Stimulated activated memory B cell treated with anti-CD40 and anti-IgM and Interleukin-4, amounts not matched to agents 10 μg/mL and 1 μg/mL and 100 μg/mL, for 72 hours (primary cell): ENCODE results near the gene CNTNAP2.

Experiments
- ATAC-seq: fragments of 150-1000 bp; cut with Tn5 transposase; 2 replicates; pipeline ENCODE4 v1.10.0; 2021
- H3K27ac Mint-ChIP-seq: one replicate; pipeline ENCODE4 v1.8.0; 2022; ENCODE audit warnings: mild to moderate bottlenecking, mixed read lengths
- H3K27me3 Mint-ChIP-seq: one replicate; pipeline ENCODE4 v1.8.0; 2022; ENCODE audit warnings: mixed read lengths
- H3K36me3 Mint-ChIP-seq: one replicate; pipeline ENCODE4 v1.8.0; 2022; ENCODE audit warnings: mixed read lengths
- H3K4me1 Mint-ChIP-seq: one replicate; pipeline ENCODE4 v1.8.0; 2022; ENCODE audit warnings: mixed read lengths
- H3K4me3 Mint-ChIP-seq: one replicate; pipeline ENCODE4 v1.8.0; 2022; ENCODE audit warnings: mild to moderate bottlenecking, moderate library complexity, mixed read lengths
- H3K9me3 Mint-ChIP-seq: one replicate; pipeline ENCODE4 v1.8.0; 2022; ENCODE audit warnings: mixed read lengths

Gene CNTNAP2

DNA sequence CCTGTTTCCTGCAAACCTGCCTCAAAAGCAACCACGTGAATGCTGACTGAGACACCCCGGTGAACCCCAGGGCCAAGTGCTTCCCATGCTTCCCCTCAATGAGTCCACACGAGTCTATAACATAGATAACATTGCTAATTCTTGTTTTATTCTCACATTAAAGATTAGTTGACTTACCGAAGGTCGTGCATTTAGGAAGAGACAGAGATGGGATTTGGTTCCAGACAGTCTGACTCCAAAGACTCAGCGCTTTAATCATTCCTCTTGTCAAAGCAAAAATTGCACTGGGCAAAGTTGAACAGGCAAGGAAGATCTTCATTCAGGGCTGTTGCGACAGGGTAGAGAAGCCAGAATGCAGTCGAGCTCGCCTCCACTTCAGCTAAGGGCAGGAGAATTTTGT lies 2038.4 kb downstream of the CNTNAP2 start:
- Mint-ChIP-seq H3K27ac (no peak overlapping the region), H3K36me3 (no peaks in the 10 kb centered on the region), H3K4me3 (no peak overlapping the region), H3K9me3 (no peaks in the 10 kb centered on the region), H3K4me1 (no peaks in the 10 kb centered on the region), H3K27me3 (no peaks in the 10 kb centered on the region)
- ATAC-seq = no peak

DNA sequence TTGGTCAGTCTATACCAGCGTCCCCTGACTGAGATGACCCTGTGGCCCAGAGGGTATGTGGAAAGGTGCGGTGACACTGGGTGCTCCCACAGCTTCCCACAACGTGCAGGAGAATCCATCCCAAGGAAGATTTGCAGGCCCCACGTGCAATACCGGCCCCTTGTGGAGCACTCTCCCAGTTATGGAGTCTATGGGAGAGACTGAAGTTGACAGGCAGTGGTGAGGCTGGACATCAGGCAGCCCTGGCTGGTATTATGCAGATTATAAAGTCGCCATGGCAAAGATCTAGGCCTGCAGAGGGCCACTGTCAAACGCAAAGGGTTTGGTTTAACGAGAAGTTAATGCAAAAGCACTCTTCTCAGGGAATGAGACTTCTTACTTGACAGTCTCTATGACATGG lies 2039.2 kb downstream of the CNTNAP2 start:
- no peaks in the 10 kb centered on the region for H3K9me3 Mint-ChIP-seq
- no peak for ATAC-seq
- H3K36me3 Mint-ChIP-seq = no peaks in the 10 kb centered on the region
- no peak overlapping the region for H3K27ac Mint-ChIP-seq
- H3K27me3 Mint-ChIP-seq = no peaks in the 10 kb centered on the region
- H3K4me3 Mint-ChIP-seq = no peak overlapping the region
- no peaks in the 10 kb centered on the region for H3K4me1 Mint-ChIP-seq

DNA sequence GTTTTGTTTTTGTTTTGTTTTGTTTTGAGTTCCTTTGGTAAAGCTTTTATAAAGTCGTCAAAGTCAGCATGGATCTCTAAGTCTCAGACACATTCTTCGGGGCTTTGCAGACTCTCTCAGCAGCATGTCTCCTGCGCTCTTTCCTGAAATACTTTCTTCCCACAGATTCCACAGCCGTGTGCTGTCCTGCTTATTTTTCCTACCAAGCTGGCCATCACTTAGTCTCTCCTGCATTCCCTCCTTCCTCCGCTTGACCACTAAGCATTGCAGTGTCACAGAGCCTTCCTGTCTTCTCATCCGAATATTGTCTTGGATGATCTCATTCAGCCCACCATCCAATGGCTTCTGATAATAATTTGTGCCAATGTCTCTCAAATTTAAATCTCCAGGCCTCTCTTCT lies 2039.6 kb downstream of the CNTNAP2 start:
- H3K36me3 Mint-ChIP-seq = no peaks in the 10 kb centered on the region
- H3K27me3 Mint-ChIP-seq = no peaks in the 10 kb centered on the region
- H3K27ac Mint-ChIP-seq = no peak overlapping the region
- no peaks in the 10 kb centered on the region for H3K9me3 Mint-ChIP-seq
- H3K4me1 Mint-ChIP-seq = no peaks in the 10 kb centered on the region
- H3K4me3 Mint-ChIP-seq = no peak overlapping the region
- ATAC-seq = no peak

DNA sequence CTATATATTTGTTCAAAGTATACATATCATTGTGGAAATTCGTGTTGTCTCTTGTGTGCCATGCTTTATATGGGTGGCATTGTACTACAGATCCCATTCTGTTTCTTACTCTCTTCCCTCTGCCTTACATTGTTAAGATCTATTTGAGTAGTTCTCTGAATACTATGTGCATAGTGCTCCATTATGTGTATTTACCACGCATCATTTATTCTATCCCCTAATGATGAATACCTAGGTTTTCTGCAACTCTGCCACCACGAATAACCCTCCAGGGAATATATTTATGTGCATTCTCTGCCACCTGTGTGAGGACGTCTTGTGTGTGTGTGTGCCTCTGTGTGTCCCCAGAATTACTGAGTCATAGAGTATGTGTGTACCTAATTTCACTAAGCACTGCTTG lies 2042.7 kb downstream of the CNTNAP2 start:
- Mint-ChIP-seq H3K4me3 (no peak overlapping the region), H3K36me3 (no peaks in the 10 kb centered on the region), H3K4me1 (no peaks in the 10 kb centered on the region), H3K9me3 (no peaks in the 10 kb centered on the region), H3K27me3 (peaks cover 8% of the 10 kb centered on the region), H3K27ac (no peak overlapping the region)
- ATAC-seq = peak; percentile 17

DNA sequence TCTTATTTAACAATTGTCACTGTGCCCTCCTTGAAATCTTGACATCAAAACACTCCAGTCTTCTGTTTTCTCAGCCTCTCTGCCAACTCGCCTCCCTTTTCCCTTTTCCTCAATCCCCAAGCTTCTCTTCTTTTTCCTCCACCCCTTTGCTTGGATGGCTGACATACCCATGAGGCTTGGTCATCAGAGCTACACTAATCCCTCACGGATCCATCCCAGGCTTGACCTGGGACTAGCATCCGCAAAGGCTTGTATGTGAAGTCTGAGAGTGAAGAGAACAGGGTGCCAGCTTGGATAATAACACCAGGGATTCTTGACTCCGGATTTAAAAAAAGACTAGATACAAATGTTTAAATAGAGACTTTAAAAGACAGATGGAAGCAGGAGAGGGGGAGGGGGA lies 2045.2 kb downstream of the CNTNAP2 start:
- no peak overlapping the region for H3K4me3 Mint-ChIP-seq
- H3K36me3 Mint-ChIP-seq = no peaks in the 10 kb centered on the region

DNA sequence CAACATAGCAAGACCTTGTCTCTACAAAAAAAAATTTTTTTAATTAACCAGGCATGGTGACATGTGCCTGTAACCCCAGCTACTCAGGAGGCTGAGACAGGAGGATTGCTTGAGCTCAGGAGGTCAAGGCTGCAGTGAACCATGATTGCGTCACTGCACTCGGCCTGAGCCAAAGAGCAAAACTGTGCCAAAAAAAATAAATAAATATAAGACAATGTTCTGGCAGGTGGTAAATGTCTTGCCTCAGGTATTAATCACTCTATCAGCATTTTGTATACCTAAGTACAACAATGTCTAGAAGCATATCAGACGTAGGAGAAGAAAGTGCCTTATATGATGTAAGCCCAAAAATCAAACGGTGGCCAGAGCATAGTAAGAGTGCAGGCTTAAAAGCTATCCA lies 2046.2 kb downstream of the CNTNAP2 start:
- Mint-ChIP-seq H3K4me3 (no peak overlapping the region), H3K9me3 (no peaks in the 10 kb centered on the region), H3K27me3 (peaks cover 35% of the 10 kb centered on the region), H3K27ac (no peak overlapping the region), H3K4me1 (no peaks in the 10 kb centered on the region), H3K36me3 (no peaks in the 10 kb centered on the region)
- ATAC-seq = no peak

More for the DNA sequence above, 2045.2 kb downstream of the CNTNAP2 start:
- Mint-ChIP-seq H3K9me3 (no peaks in the 10 kb centered on the region), H3K27ac (no peak overlapping the region), H3K4me1 (no peaks in the 10 kb centered on the region), H3K27me3 (peaks cover 25% of the 10 kb centered on the region)
- ATAC-seq = no peak

DNA sequence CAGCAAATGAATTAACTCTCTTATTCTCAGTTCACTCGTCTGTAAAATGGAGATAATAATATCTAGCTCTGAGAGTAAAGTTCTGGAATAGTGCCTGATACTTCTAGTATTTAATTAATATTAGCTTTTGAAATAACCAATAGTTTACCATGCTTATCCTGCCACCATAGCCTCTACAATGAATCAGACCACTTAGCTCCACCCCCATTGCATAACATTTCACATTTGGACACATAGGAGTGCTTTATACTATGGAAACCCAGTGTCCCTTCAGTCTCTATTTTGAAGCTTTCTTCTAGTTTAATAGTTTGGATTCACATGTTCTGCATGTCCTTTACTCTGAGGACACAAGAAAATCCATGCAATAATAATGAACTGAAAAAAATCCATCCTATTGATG lies 2046.6 kb downstream of the CNTNAP2 start:
- H3K27ac Mint-ChIP-seq = no peak overlapping the region
- H3K36me3 Mint-ChIP-seq = no peaks in the 10 kb centered on the region
- no peak for ATAC-seq
- peaks cover 35% of the 10 kb centered on the region for H3K27me3 Mint-ChIP-seq
- no peak overlapping the region for H3K4me3 Mint-ChIP-seq
- H3K4me1 Mint-ChIP-seq = no peaks in the 10 kb centered on the region
- no peaks in the 10 kb centered on the region for H3K9me3 Mint-ChIP-seq

DNA sequence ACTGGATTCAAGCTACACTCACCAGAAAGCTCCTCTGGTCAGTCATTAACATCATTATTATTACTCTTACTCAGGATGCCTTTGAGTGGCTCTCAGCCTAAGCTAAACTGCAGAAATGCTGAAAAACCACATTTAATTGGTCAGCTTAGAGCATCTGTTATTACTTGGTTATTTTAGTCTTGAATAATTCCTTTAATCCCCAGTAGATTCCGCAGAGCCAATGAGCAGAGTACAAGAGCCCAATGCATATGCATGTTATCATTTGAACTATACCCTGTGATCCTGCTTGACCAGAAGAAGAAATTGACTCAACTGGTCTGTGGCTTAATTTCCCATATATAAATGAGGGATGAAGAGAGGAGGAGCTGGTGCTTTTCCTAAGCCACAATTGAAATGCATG lies 2056.3 kb downstream of the CNTNAP2 start:
- peaks cover 11% of the 10 kb centered on the region for H3K27me3 Mint-ChIP-seq

DNA sequence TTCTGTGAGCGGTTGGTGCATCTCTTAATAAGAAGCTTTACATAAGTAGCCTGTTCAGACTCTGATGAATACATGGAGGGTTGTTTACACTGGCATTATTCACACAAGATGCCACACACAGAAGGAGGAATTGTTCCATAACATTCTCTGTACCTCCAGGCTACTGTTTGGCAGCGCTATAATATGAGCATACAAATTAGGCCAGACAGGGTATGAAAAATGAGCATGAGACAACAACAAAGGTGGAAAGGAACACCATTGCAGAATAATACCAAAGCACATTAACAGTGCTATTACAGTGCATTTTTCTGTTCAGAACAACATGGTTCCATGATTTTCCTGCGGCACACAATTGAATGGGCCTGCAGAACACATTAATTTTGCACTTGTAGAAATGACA lies 2056.8 kb downstream of the CNTNAP2 start:
- H3K36me3 Mint-ChIP-seq = no peaks in the 10 kb centered on the region
- H3K4me3 Mint-ChIP-seq = no peak overlapping the region
- no peaks in the 10 kb centered on the region for H3K9me3 Mint-ChIP-seq
- H3K4me1 Mint-ChIP-seq = no peaks in the 10 kb centered on the region
- H3K27ac Mint-ChIP-seq = no peak overlapping the region
- ATAC-seq = no peak
- H3K27me3 Mint-ChIP-seq = peaks cover 11% of the 10 kb centered on the region

More for the DNA sequence above, 2056.3 kb downstream of the CNTNAP2 start:
- Mint-ChIP-seq H3K4me3 (no peak overlapping the region), H3K27ac (no peak overlapping the region), H3K36me3 (no peaks in the 10 kb centered on the region), H3K9me3 (no peaks in the 10 kb centered on the region), H3K4me1 (no peaks in the 10 kb centered on the region)
- ATAC-seq = no peak

DNA sequence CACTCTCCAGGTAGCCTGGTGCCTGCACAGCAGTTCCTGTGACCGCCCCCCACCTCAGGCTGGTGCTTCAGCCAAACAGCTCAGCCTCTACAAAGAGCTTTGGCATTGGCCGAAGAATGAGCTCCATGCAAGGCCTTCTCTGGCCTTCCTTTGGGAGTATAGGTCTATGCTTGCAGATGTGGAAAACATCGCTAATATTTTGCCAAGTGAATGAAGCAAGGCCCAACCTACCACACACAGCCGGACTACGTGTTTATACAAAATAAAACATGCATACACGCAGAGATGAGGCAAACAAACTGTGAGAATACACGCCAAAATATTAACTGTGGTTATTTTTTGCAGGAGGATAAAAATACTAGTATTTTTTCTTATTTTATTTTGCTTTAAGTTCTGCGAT lies 2057.8 kb downstream of the CNTNAP2 start:
- no peaks in the 10 kb centered on the region for H3K36me3 Mint-ChIP-seq
- no peak for ATAC-seq
- no peak overlapping the region for H3K4me3 Mint-ChIP-seq
- H3K9me3 Mint-ChIP-seq = peaks cover 2% of the 10 kb centered on the region
- H3K27ac Mint-ChIP-seq = no peak overlapping the region
- H3K27me3 Mint-ChIP-seq = peaks cover 18% of the 10 kb centered on the region
- no peaks in the 10 kb centered on the region for H3K4me1 Mint-ChIP-seq

DNA sequence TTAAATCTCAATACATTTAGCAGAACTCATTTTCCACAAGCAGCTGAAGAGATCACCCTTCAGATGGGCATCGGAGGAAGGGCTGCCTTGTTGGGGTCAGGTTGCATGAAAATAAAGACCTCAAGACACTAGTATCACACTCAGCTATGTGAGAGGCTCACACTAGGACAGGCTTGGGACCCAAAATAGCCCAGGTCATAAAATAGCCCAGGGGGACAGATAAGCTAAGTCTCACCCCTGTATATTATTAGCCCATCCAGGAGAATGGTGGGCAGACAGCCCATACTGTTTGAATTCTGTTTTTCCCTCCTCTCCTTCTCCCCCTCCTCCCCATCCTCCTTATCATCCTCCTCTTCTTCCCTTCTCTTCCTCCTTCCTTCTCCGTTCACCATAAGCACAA lies 2058.9 kb downstream of the CNTNAP2 start:
- Mint-ChIP-seq H3K4me3 (no peak overlapping the region), H3K9me3 (peaks cover 2% of the 10 kb centered on the region), H3K36me3 (no peaks in the 10 kb centered on the region), H3K27ac (no peak overlapping the region), H3K4me1 (no peaks in the 10 kb centered on the region), H3K27me3 (peaks cover 24% of the 10 kb centered on the region)
- ATAC-seq = no peak

DNA sequence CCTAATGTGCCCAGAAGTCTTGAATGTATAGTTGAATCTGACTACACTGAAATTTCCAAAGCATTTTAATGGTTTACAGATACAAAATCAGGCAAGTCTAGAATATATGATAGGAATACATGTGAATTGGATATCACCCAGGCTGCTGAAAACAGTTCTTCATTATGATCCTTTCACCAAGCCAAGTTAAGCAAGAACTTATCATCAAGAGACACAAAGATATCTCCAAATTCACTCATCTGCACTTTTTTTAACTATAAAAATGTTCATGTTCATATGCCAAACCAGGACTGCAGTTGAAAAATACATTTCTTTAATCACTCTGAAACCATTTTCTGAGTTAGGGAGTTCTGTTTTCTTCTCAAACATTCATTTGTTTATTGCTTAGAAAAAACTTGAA lies 2061.4 kb downstream of the CNTNAP2 start:
- H3K27ac Mint-ChIP-seq = no peak overlapping the region
- H3K4me1 Mint-ChIP-seq = no peaks in the 10 kb centered on the region
- no peaks in the 10 kb centered on the region for H3K36me3 Mint-ChIP-seq
- peaks cover 45% of the 10 kb centered on the region for H3K27me3 Mint-ChIP-seq
- no peak overlapping the region for H3K4me3 Mint-ChIP-seq
- ATAC-seq = no peak
- peaks cover 2% of the 10 kb centered on the region for H3K9me3 Mint-ChIP-seq

DNA sequence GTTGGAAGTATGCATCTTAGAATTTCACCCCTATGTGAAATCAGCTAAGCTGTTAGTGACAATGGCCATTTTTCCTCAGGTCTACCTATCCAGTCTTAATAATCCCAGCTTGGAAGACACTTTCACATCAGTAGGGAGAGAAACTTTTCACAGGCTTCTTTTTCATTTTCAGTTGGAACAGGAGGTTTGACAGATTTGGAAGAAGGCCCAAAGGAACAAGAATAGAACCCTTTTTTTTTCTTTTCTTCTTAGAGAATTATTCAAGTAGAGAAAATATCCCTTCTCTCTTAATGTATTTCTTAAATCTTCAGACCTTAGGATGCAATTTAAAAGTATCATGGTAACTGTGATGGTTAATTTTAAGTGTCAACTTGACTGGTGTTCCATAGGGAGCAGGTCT lies 2063.5 kb downstream of the CNTNAP2 start:
- no peaks in the 10 kb centered on the region for H3K36me3 Mint-ChIP-seq
- no peaks in the 10 kb centered on the region for H3K4me1 Mint-ChIP-seq
- no peak for ATAC-seq
- H3K4me3 Mint-ChIP-seq = no peak overlapping the region
- no peak overlapping the region for H3K27ac Mint-ChIP-seq
- H3K9me3 Mint-ChIP-seq = peaks cover 2% of the 10 kb centered on the region
- peaks cover 48% of the 10 kb centered on the region for H3K27me3 Mint-ChIP-seq

DNA sequence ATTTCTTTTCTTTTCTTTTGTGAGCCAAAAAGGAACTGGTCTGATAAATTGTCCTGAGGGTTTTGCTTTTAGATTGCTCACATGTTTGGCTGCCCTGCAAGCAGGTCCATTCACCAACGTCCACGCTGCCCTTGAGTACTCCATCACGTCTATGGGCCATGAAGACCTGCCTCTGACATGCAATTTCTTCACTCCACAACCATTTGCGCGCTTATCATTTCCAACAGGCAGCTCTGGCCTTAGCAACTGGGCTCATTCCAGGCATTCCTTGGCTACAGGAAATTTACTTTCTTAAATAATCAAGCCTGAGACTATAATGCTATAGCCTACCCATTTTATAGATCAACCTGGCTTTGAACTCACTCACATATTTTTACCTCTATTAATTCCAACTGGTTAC lies 2065.7 kb downstream of the CNTNAP2 start:
- no peak overlapping the region for H3K4me3 Mint-ChIP-seq
- no peak overlapping the region for H3K27ac Mint-ChIP-seq
- H3K27me3 Mint-ChIP-seq = peaks cover 37% of the 10 kb centered on the region
- ATAC-seq = no peak
- no peaks in the 10 kb centered on the region for H3K36me3 Mint-ChIP-seq
- peaks cover 2% of the 10 kb centered on the region for H3K9me3 Mint-ChIP-seq
- H3K4me1 Mint-ChIP-seq = no peaks in the 10 kb centered on the region

DNA sequence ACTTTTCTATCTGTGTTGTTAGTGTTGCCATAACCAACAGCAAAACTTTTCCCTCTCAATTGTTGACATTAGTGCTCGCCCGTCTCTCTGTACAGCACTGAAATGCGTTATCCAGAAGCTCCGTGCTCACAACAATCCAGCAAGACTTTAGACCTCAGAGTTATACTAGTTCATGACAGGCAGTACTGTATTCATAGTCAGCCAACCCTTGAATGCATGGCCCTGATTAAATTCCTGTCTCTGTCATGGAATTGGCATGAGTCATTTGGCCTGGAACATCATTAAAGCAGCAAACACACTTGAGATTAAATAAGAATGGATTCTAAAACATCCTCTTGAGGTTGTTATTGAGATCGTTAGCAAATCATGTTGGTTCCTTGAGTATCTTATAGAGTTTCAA lies 2068.4 kb downstream of the CNTNAP2 start:
- Mint-ChIP-seq H3K27ac (no peak overlapping the region), H3K36me3 (no peaks in the 10 kb centered on the region), H3K9me3 (no peaks in the 10 kb centered on the region), H3K27me3 (peaks cover 24% of the 10 kb centered on the region), H3K4me1 (no peaks in the 10 kb centered on the region), H3K4me3 (no peak overlapping the region)
- no peak for ATAC-seq

DNA sequence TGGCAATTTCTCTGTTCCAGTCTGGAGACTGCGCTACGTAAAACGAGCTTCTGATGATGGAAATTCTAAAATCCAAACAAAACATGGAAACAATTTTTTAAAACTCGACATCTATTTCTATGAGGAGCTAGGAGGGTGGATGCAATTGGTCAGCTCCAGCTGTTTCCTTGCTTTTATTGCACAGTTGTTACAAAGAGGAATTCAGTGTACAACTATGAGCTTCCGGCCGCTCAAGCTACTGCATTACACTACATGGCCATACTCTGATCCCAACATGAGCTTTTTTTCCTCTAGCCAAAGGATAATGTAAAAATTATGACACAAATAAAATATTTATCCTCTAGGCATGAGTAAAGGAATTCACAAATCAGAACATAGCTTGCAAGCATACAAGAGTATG lies 2070.9 kb downstream of the CNTNAP2 start:
- no peaks in the 10 kb centered on the region for H3K36me3 Mint-ChIP-seq
- H3K27ac Mint-ChIP-seq = no peak overlapping the region
- no peaks in the 10 kb centered on the region for H3K4me1 Mint-ChIP-seq
- no peaks in the 10 kb centered on the region for H3K9me3 Mint-ChIP-seq
- ATAC-seq = no peak
- no peak overlapping the region for H3K4me3 Mint-ChIP-seq
- H3K27me3 Mint-ChIP-seq = peaks cover 7% of the 10 kb centered on the region

DNA sequence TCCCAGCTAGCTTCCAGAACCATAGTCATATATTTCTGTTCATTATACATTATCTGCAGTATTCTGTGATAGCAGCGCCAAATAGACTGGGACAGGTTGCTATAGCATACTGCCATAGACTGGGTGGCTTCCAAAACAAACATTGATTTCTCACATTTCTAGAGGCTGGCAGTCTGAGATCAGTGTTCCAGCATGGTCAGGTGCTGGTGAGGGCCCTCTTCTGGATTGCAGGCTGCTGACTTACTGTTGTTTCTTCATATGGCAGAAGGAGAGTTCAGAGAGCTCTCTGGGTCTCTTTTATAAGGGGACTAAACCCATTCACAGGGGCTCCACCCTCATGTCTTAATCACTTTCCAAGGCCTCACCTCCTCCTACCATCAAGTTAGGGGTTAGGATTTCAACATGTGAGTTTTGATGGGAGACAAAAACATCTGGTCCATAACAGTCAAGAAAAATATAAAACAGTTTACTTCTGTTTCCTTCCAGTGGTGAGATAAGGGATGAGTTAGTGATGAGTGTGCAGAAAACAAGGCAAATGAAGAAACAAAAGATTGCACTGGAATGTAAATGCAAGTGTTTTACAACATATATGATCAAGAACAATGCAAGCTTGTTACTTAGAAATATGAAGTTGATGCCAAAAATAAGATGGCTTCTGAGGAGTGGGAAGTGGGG lies 2074.9 kb downstream of the CNTNAP2 start:
- Mint-ChIP-seq H3K4me3 (no peak overlapping the region), H3K4me1 (no peaks in the 10 kb centered on the region), H3K36me3 (no peaks in the 10 kb centered on the region), H3K9me3 (no peaks in the 10 kb centered on the region), H3K27me3 (no peaks in the 10 kb centered on the region), H3K27ac (no peak overlapping the region)
- no peak for ATAC-seq
